Mesothelial cell of epicardium (in vitro differentiated cells): ENCODE data around the gene ZBTB45. TPM values are rescaled to one million over a fixed set of nuclear protein-coding genes. Genes with fewer than 3 reads are reported as not detected.
"Not testable (repeated sequence)": the region's sequence is repeated elsewhere in the genome, so short reads cannot be mapped to it uniquely, and the experiment has no call there.

Source experiments
- DNase-seq, 2 experiments: peaks; one replicate each; pipeline ENCODE4 v3.0.0; 2021; ENCODE audit warnings: low spot score in 2 of 2; ENCODE audit not compliant: unreplicated experiment in 2 of 2
- H3K27ac Mint-ChIP-seq: 2 replicates; pipeline ENCODE4 v1.8.0; 2021; ENCODE audit warnings: mixed read lengths
- H3K27me3 Mint-ChIP-seq: 2 replicates; pipeline ENCODE4 v1.8.0; 2021; ENCODE audit warnings: low read depth, mixed read lengths
- H3K36me3 Mint-ChIP-seq: 2 replicates; pipeline ENCODE4 v1.8.0; 2021; ENCODE audit warnings: mixed read lengths
- H3K4me1 Mint-ChIP-seq: 2 replicates; pipeline ENCODE4 v1.8.0; 2021; ENCODE audit warnings: mixed read lengths
- H3K4me3 Mint-ChIP-seq: 2 replicates; pipeline ENCODE4 v1.8.0; 2021; ENCODE audit warnings: mild to moderate bottlenecking, moderate library complexity, mixed read lengths
- H3K9me3 Mint-ChIP-seq: 2 replicates; pipeline ENCODE4 v1.8.0; 2021; ENCODE audit warnings: mixed read lengths
- total RNA-seq: library from RNA; stranded (reverse); gene quantifications from 3 replicates; pipeline ENCODE4 v1.2.1, GENCODE V29; 2021
- TF ChIP-seq, protein P1 (sequence below): fragments of 200-600 bp; sonication (generic); IDR thresholded peaks from one replicate; pipeline ENCODE4 v1.5.0; 2021; ENCODE audit warnings: antibody characterized with exemption; ENCODE audit not compliant: unreplicated experiment

Gene ZBTB45
- total RNA-seq, 1 donor from 2014 or later = 24.4 TPM

DNA sequence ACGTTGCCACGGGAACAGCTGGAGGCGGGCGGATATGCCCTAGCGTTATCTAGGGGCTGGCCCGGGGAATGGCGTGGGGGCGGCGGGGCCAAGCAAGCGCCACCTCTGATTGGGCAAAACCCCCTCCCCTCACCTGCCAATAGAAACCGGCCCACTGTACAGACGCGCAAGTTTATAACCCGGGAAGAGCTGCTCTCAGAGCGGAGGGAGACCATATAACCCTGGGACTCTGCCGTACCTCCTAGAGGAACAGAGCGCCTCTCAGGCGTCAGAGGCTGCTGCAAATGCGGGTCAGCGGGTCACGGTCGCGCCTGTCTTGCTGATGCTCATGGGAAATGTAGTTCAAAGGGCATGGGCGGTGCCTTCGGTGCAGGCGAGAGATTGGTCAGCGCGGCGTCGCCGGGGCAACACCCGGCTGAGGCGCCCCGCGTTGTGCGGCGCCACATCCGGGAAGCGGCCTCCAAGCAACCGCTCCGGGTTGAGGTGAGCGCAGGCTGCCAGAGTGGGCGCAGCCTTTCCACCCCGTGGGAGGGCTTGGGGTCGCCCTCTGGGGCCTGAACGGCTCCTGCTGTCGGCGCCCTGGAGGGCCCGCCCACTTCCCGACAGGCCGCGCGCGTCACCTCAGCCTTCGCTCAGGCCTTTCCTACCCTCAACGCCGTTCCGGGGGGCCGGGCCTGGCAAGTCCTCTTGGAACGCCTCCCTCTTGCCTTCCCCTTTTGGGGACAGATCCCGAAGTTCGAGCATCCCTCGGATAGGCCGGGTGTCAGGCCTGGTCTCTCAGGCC, 43.7 kb downstream of the ZBTB45 start, which contains the start of gene ZNF446:
Gene ZNF446 (plus strand): TSS at position 639 of the 784 bp plus-strand sequence. CDS start 867 bp downstream, outside the sequence.
- Mint-ChIP-seq H3K4me3 (peak within 1 kb of the TSS; percentile 93), H3K27ac (peak within 1 kb of the TSS; percentile 95), H3K27me3 (no peaks in the 10 kb centered on the region), H3K4me1 (peaks cover 11% of the 10 kb centered on the region), H3K9me3 (no peaks in the 10 kb centered on the region), H3K36me3 (peaks cover 5% of the 10 kb centered on the region)
- DNase-seq = peak; percentile 75 to 84
- TF ChIP-seq, protein P1, sequence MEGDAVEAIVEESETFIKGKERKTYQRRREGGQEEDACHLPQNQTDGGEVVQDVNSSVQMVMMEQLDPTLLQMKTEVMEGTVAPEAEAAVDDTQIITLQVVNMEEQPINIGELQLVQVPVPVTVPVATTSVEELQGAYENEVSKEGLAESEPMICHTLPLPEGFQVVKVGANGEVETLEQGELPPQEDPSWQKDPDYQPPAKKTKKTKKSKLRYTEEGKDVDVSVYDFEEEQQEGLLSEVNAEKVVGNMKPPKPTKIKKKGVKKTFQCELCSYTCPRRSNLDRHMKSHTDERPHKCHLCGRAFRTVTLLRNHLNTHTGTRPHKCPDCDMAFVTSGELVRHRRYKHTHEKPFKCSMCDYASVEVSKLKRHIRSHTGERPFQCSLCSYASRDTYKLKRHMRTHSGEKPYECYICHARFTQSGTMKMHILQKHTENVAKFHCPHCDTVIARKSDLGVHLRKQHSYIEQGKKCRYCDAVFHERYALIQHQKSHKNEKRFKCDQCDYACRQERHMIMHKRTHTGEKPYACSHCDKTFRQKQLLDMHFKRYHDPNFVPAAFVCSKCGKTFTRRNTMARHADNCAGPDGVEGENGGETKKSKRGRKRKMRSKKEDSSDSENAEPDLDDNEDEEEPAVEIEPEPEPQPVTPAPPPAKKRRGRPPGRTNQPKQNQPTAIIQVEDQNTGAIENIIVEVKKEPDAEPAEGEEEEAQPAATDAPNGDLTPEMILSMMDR = no peak

DNA sequence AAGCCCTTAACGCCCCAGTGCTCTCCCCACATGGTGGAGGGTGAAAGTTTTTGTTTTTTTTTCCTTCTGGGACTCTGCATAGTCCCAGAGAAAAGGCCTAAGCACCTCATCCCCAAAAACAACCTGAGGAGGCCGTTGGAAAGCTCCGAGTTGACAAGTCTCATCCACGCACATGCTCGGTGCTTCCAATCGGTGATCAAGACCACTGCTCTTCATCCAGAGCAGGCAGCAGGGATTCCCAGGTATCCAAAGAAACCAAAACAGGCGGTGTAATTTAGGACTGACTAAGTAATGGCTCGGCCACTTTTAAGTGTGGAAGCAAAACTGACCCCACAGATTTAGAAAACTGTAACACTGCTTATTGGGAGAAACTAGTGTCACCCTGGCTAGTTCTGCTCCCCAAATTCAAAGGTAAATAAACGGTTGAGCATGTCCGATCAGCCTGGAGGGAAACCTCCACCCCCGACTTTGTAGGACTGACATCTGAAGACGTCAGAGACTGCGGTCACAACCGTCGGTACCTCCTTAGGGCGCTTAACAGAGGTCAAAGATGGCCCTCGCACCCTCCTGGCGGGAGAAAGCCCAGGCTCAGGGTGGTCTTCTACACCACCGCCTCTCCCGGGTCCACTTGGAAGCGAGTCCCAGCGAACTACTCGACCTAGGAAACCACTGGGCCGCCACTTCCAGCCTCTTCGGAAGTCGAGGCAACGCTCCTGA, 44.5 kb downstream of the ZBTB45 start:
- TF ChIP-seq, protein P1 = no peak
- H3K4me1 Mint-ChIP-seq = peaks cover 11% of the 10 kb centered on the region

DNA sequence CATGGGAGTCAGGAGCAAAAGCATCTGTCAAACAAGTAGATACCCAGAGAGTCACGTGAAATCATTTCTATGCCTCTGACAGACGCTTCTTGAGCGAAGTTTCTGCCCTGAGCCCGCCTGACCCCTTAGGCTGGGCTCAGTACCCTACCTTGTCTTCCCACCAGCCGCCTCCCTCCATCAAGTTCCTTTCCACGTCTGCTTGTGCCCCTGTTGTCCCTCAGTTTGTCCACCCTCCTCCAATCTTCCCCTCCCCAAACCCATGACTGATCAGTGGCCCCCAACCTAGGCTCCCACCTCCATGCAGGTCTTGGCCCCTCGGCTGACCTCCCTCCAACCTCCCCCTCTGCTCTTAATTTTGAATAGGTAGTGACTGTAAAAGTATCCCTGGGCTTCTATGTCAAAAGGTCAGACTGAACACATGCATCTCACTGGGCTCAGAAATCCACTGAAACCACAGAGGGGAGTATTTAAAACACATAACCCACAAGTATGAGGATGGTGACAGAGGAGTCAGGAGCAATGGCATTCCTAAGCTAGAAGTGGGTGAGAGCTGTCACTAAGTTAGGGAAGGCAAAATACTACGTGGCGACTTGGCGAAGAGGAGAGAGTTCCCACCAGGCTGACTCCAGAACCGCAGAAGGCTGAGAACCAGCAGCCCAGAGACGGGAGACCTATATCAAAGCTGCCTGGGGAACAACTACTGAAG, 45.2 kb downstream of the ZBTB45 start:
- no peak for DNase-seq
- no peaks in the 10 kb centered on the region for H3K9me3 Mint-ChIP-seq
- peak overlapping the region; percentile 46 for H3K4me3 Mint-ChIP-seq
- peaks cover 3% of the 10 kb centered on the region for H3K36me3 Mint-ChIP-seq
- TF ChIP-seq, protein P1 = no peak
- H3K27ac Mint-ChIP-seq = no peak overlapping the region
- H3K4me1 Mint-ChIP-seq = peaks cover 11% of the 10 kb centered on the region
- H3K27me3 Mint-ChIP-seq = no peaks in the 10 kb centered on the region

More for the DNA sequence above, 44.5 kb downstream of the ZBTB45 start:
- H3K27me3 Mint-ChIP-seq = no peaks in the 10 kb centered on the region
- no peaks in the 10 kb centered on the region for H3K9me3 Mint-ChIP-seq
- peak overlapping the region; percentile 93 for H3K4me3 Mint-ChIP-seq
- peak overlapping the region; percentile 95 for H3K27ac Mint-ChIP-seq
- no peak for DNase-seq
- H3K36me3 Mint-ChIP-seq = peaks cover 3% of the 10 kb centered on the region

DNA sequence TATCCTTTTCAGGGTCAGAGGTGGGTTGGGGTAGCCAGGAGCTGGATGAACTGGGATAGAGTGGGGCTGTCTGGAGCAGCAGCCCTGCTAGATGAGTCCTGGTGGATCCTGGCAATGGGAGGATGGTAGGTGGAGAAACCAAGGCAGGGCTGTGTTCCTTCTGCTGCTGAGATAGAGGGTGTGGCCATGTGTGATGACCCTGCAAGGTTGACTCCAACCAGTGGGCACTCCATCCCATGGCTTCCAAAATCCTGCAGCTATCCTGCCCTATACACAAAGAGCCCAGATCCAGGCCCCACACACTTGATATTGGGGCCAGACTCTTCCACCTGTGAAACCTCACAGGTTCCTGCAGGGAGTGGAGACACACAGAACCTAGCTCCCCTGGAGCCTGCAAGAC, 45.8 kb downstream of the ZBTB45 start:
- Mint-ChIP-seq H3K4me3 (peak overlapping the region; percentile 46), H3K27ac (no peak overlapping the region), H3K36me3 (no peaks in the 10 kb centered on the region), H3K27me3 (no peaks in the 10 kb centered on the region), H3K9me3 (no peaks in the 10 kb centered on the region), H3K4me1 (peaks cover 11% of the 10 kb centered on the region)
- TF ChIP-seq, protein P1 = no peak
- DNase-seq = no peak

DNA sequence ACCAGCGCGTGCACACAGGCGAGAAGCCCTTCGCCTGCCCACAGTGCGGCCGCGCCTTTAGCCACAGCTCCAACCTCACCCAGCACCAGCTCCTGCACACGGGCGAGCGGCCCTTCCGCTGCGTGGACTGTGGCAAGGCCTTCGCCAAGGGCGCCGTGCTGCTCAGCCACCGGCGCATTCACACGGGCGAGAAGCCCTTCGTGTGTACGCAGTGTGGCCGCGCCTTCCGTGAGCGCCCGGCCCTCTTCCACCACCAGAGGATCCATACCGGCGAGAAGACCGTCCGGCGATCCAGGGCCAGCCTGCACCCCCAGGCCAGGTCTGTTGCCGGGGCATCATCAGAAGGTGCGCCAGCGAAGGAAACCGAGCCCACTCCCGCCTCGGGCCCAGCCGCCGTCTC, 47.9 kb downstream of the ZBTB45 start:
- peaks cover 21% of the 10 kb centered on the region for H3K4me1 Mint-ChIP-seq
- TF ChIP-seq, protein P1 = no peak
- no peaks in the 10 kb centered on the region for H3K27me3 Mint-ChIP-seq
- DNase-seq = no peak
- no peaks in the 10 kb centered on the region for H3K9me3 Mint-ChIP-seq
- no peaks in the 10 kb centered on the region for H3K36me3 Mint-ChIP-seq
- no peak overlapping the region for H3K4me3 Mint-ChIP-seq
- no peak overlapping the region for H3K27ac Mint-ChIP-seq

DNA sequence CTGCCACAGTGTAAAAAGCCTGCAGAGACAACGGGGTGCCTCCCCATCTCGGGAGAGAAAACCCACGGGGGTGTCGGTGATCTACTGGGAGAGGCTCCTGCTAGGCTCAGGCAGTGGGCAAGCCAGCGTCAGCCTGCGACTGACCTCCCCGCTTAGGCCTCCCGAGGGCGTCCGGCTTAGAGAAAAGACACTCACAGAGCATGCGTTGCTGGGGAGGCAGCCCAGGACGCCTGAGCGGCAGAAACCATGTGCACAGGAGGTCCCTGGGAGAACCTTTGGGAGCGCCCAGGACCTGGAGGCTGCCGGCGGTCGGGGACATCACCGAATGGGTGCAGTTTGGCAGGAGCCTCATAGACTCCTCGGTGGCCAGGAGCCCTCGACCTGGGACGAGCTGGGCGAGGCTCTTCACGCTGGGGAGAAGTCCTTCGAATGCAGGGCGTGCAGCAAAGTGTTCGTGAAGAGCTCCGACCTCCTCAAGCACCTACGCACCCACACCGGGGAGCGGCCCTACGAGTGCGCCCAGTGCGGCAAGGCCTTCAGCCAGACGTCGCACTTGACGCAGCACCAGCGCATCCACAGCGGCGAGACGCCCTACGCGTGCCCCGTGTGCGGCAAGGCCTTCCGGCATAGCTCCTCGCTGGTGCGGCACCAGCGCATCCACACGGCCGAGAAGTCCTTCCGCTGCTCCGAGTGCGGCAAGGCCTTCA, 48.6 kb downstream of the ZBTB45 start:
- H3K9me3 Mint-ChIP-seq, H3K36me3 Mint-ChIP-seq, DNase-seq, H3K27me3 Mint-ChIP-seq, H3K4me3 Mint-ChIP-seq, H3K27ac Mint-ChIP-seq: not testable (repeated sequence)
- H3K4me1 Mint-ChIP-seq = peaks cover 20% of the 10 kb centered on the region
